ENCODE measurements around the gene PALLD.

PALLD gene

GRCh38 chr4:168667376-168667775 lies 170.5 kb downstream of the PALLD start:
- Histone ChIP-seq H3K27me3 (ENCODE audit: control insufficient read depth, insufficient read depth, low read length) (no peaks in the 10 kb centered on the region), H3K27ac (ENCODE audit: low read depth, low read length) (no peak overlapping the region), H3K9me3 (ENCODE audit: control insufficient read depth, insufficient read depth, low read length) (no peaks in the 10 kb centered on the region), H3K4me3 (ENCODE audit: low read depth, low read length) (no peak overlapping the region), H3K4me1 (ENCODE audit: control insufficient read depth, insufficient read depth, low read length) (peaks cover 6% of the 10 kb centered on the region; the same call in 1 of the 2 replicates), H3K36me3 (ENCODE audit: control insufficient read depth, insufficient read depth, low read length) (no peaks in the 10 kb centered on the region), H3K9ac (ENCODE audit: low read depth, low read length) (no peak overlapping the region)

GRCh38 chr4:168667921-168668320 lies 171.1 kb downstream of the PALLD start:
- H3K4me1 ChIP-seq (ENCODE audit: control insufficient read depth, insufficient read depth, low read length) = peaks cover 6% of the 10 kb centered on the region; the same call in 1 of the 2 replicates
- H3K27me3 ChIP-seq (ENCODE audit: control insufficient read depth, insufficient read depth, low read length) = no peaks in the 10 kb centered on the region
- no peak overlapping the region for H3K27ac ChIP-seq (ENCODE audit: low read depth, low read length)
- H3K9ac ChIP-seq (ENCODE audit: low read depth, low read length) = no peak overlapping the region
- H3K36me3 ChIP-seq (ENCODE audit: control insufficient read depth, insufficient read depth, low read length) = no peaks in the 10 kb centered on the region
- no peak overlapping the region for H3K4me3 ChIP-seq (ENCODE audit: low read depth, low read length)
- H3K9me3 ChIP-seq (ENCODE audit: control insufficient read depth, insufficient read depth, low read length) = no peaks in the 10 kb centered on the region

DNA sequence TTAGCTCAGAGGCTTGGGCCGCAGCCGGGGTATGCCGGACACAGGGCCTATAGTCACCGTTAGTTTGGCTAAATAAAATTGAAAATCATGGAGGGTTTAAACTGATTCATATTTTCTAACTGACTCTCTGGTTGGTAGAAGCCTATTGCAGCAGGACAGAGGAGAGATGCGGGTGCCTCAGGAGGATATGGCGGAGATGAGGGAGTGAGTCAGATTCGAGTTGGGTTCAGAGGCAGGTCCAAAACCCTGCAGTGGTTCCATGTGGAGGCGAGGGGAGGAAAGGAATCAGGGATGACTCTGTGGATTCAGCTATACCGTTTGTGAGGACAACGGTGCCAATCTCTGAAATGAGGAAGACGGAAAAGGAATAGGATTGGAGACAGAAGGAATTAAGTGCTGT lies 176.6 kb downstream of the PALLD start:
- Histone ChIP-seq H3K4me1 (ENCODE audit: control insufficient read depth, insufficient read depth, low read length) (no peaks in the 10 kb centered on the region), H3K27ac (ENCODE audit: low read depth, low read length) (no peak overlapping the region), H3K4me3 (ENCODE audit: low read depth, low read length) (no peak overlapping the region), H3K36me3 (ENCODE audit: control insufficient read depth, insufficient read depth, low read length) (no peaks in the 10 kb centered on the region), H3K27me3 (ENCODE audit: control insufficient read depth, insufficient read depth, low read length) (no peaks in the 10 kb centered on the region), H3K9me3 (ENCODE audit: control insufficient read depth, insufficient read depth, low read length) (no peaks in the 10 kb centered on the region), H3K9ac (ENCODE audit: low read depth, low read length) (no peak overlapping the region)

- Histone ChIP-seq H3K9me3 (ENCODE audit: control insufficient read depth, insufficient read depth, low read length) (no peaks in the 10 kb centered on the region), H3K27ac (ENCODE audit: low read depth, low read length) (no peak overlapping the region), H3K9ac (ENCODE audit: low read depth, low read length) (no peak overlapping the region), H3K4me1 (ENCODE audit: control insufficient read depth, insufficient read depth, low read length) (no peaks in the 10 kb centered on the region), H3K27me3 (ENCODE audit: control insufficient read depth, insufficient read depth, low read length) (no peaks in the 10 kb centered on the region), H3K4me3 (ENCODE audit: low read depth, low read length) (no peak overlapping the region), H3K36me3 (ENCODE audit: control insufficient read depth, insufficient read depth, low read length) (no peaks in the 10 kb centered on the region)
Observed at GRCh38 chr4:168674077-168674747, 177.4 kb downstream of the PALLD start.

DNA sequence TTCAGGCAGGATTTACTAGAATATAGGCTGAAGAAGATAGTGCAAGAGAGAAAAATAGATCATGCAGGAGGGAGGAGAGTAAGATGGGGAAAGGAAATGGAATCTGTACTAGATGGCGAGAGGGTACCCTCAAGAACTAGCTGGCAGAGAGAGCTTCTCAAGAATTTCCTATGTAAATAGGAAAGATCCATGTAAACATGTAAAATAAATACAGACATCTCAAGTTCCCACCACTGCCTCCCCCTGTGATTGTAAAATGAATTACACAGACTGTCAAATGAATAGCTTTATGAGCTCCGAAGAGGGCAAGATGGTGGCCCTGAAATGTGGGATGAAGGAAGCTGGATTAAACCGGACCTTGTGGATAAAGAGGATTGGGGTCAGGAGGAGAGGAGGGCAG lies 178.0 kb downstream of the PALLD start:
- no peaks in the 10 kb centered on the region for H3K36me3 ChIP-seq (ENCODE audit: control insufficient read depth, insufficient read depth, low read length)
- H3K4me1 ChIP-seq (ENCODE audit: control insufficient read depth, insufficient read depth, low read length) = no peaks in the 10 kb centered on the region
- no peaks in the 10 kb centered on the region for H3K9me3 ChIP-seq (ENCODE audit: control insufficient read depth, insufficient read depth, low read length)
- H3K27ac ChIP-seq (ENCODE audit: low read depth, low read length) = no peak overlapping the region
- H3K27me3 ChIP-seq (ENCODE audit: control insufficient read depth, insufficient read depth, low read length) = no peaks in the 10 kb centered on the region
- H3K4me3 ChIP-seq (ENCODE audit: low read depth, low read length) = no peak overlapping the region
- no peak overlapping the region for H3K9ac ChIP-seq (ENCODE audit: low read depth, low read length)

DNA sequence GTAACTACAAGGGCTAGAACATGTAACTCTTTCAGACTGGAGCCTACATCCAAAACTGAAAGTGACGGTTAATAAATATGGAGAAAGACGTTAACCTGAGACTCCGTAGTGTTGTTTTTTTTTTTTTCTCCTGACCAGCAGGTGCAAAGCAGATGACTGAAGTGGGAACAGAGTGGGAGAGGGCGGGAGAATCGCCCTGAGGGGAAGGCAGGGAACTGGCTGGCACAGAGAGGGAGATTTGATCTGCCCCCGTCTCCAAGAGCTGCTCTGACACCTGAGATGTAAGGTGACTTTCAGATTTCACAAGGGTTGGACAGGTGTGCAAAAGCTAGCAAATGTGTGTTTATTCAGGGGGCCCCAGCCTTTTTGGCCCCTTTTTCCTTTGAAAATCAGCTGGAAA lies 180.2 kb downstream of the PALLD start:
- Histone ChIP-seq H3K27ac (ENCODE audit: low read depth, low read length) (no peak overlapping the region), H3K9me3 (ENCODE audit: control insufficient read depth, insufficient read depth, low read length) (no peaks in the 10 kb centered on the region), H3K9ac (ENCODE audit: low read depth, low read length) (no peak overlapping the region), H3K4me3 (ENCODE audit: low read depth, low read length) (no peak overlapping the region), H3K4me1 (ENCODE audit: control insufficient read depth, insufficient read depth, low read length) (no peaks in the 10 kb centered on the region), H3K27me3 (ENCODE audit: control insufficient read depth, insufficient read depth, low read length) (no peaks in the 10 kb centered on the region), H3K36me3 (ENCODE audit: control insufficient read depth, insufficient read depth, low read length) (no peaks in the 10 kb centered on the region)

DNA sequence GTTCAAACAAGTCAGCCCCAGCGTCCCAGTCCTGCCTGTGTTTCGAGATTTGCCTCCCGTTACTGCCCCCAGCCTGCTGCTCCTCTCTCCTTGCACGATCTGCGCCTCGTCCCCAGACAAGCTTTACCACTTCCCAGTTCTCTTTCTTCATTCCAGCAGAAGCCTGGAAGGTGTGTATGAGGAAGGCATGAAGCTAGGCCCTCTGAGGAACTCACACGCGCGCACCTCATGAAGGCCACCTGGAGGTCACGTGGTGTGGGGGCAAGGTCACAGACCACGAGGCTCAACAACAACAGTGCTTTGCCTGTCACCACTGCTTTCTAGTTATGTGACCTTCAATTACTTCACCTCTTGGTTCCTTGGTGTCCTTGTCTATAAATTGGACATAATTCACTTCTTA lies 181.0 kb downstream of the PALLD start:
- H3K9me3 ChIP-seq (ENCODE audit: control insufficient read depth, insufficient read depth, low read length) = no peaks in the 10 kb centered on the region
- no peaks in the 10 kb centered on the region for H3K27me3 ChIP-seq (ENCODE audit: control insufficient read depth, insufficient read depth, low read length)
- H3K4me1 ChIP-seq (ENCODE audit: control insufficient read depth, insufficient read depth, low read length) = peaks cover 1% of the 10 kb centered on the region; the same call in 1 of the 2 replicates
- H3K4me3 ChIP-seq (ENCODE audit: low read depth, low read length) = no peak overlapping the region
- H3K27ac ChIP-seq (ENCODE audit: low read depth, low read length) = no peak overlapping the region
- no peaks in the 10 kb centered on the region for H3K36me3 ChIP-seq (ENCODE audit: control insufficient read depth, insufficient read depth, low read length)
- H3K9ac ChIP-seq (ENCODE audit: low read depth, low read length) = no peak overlapping the region

DNA sequence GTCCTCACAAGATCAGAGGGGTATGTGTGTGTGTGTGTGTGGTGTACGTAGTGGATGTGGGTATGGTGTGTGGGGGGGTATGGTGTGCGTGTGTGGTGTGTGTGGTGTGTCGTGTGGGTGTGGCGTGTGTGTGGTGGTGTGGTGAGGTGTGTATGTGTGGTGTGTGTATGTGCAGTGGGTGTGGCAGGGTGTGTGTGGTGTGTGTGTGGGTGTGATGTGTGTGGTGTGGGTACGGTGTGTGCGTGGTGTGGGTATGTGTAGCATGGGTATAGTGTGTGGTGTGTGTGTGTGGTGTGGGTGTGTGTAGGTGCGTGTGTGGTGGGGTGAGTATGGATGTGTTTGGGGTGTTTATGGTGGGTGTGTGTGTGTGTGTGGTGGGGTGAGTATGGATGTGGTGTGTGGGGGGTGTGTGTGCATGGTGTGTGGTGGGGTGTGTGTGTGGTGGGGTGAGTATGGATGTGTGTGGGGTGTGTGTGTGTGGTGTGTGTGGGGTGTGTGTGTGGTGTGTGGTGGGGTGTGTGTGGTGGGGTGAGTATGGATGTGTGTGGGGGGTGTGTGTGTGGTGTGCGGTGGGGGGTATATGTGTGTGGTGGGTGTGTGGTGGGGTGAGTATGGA lies 182.0 kb downstream of the PALLD start:
- Histone ChIP-seq H3K4me1 (ENCODE audit: control insufficient read depth, insufficient read depth, low read length) (peaks cover 9% of the 10 kb centered on the region; the same call in 1 of the 2 replicates), H3K9ac (ENCODE audit: low read depth, low read length) (no peak overlapping the region), H3K27me3 (ENCODE audit: control insufficient read depth, insufficient read depth, low read length) (no peaks in the 10 kb centered on the region), H3K27ac (ENCODE audit: low read depth, low read length) (no peak overlapping the region), H3K4me3 (ENCODE audit: low read depth, low read length) (no peak overlapping the region), H3K36me3 (ENCODE audit: control insufficient read depth, insufficient read depth, low read length) (no peaks in the 10 kb centered on the region), H3K9me3 (ENCODE audit: control insufficient read depth, insufficient read depth, low read length) (no peaks in the 10 kb centered on the region)

DNA sequence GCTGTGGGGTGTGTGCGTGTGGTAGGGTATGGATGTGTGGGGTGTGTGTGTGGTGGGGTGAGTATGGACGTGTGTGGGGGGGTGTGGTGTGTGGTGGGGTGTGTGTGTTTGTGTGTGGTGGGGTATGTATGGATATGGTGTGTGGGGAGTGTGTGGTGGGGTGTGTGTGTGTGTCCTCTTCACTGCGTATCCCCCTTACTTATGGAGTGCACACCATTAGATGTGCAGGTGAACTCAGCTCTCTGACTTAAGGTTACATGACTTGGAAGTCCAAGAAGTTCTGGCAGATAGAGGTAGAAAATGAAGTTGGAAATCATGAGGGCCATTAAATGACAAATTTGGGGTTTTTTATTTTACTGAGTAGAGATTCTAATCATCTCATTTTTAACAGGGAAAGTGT lies 182.5 kb downstream of the PALLD start:
- H3K27me3 ChIP-seq (ENCODE audit: control insufficient read depth, insufficient read depth, low read length) = no peaks in the 10 kb centered on the region
- no peaks in the 10 kb centered on the region for H3K36me3 ChIP-seq (ENCODE audit: control insufficient read depth, insufficient read depth, low read length)
- no peak overlapping the region for H3K4me3 ChIP-seq (ENCODE audit: low read depth, low read length)
- H3K27ac ChIP-seq (ENCODE audit: low read depth, low read length) = no peak overlapping the region
- H3K9ac ChIP-seq (ENCODE audit: low read depth, low read length) = no peak overlapping the region
- peaks cover 9% of the 10 kb centered on the region; the same call in 1 of the 2 replicates for H3K4me1 ChIP-seq (ENCODE audit: control insufficient read depth, insufficient read depth, low read length)
- no peaks in the 10 kb centered on the region for H3K9me3 ChIP-seq (ENCODE audit: control insufficient read depth, insufficient read depth, low read length)

DNA sequence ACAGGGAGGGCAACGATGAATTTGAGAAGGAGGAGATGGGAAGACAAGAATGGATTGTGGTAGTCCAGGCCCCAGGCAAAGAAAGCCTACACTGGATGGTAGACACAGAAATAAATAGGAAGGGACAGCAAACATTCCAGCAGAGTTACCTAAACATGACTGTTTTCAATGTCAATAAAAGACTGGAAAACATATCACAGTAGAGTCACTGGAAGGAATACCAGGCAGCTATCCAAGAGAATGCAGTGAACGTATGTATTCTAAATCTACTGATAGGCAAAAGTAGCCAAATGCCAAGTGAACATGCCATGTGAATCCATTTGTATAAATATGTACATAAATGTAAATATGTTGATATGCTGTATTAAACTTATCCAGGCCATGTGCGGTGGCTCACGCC lies 183.0 kb downstream of the PALLD start:
- no peak overlapping the region for H3K4me3 ChIP-seq (ENCODE audit: low read depth, low read length)
- H3K27ac ChIP-seq (ENCODE audit: low read depth, low read length) = no peak overlapping the region
- H3K36me3 ChIP-seq (ENCODE audit: control insufficient read depth, insufficient read depth, low read length) = no peaks in the 10 kb centered on the region
- no peaks in the 10 kb centered on the region for H3K9me3 ChIP-seq (ENCODE audit: control insufficient read depth, insufficient read depth, low read length)
- H3K9ac ChIP-seq (ENCODE audit: low read depth, low read length) = no peak overlapping the region
- no peaks in the 10 kb centered on the region for H3K27me3 ChIP-seq (ENCODE audit: control insufficient read depth, insufficient read depth, low read length)
- H3K4me1 ChIP-seq (ENCODE audit: control insufficient read depth, insufficient read depth, low read length) = peaks cover 9% of the 10 kb centered on the region; the same call in 1 of the 2 replicates

DNA sequence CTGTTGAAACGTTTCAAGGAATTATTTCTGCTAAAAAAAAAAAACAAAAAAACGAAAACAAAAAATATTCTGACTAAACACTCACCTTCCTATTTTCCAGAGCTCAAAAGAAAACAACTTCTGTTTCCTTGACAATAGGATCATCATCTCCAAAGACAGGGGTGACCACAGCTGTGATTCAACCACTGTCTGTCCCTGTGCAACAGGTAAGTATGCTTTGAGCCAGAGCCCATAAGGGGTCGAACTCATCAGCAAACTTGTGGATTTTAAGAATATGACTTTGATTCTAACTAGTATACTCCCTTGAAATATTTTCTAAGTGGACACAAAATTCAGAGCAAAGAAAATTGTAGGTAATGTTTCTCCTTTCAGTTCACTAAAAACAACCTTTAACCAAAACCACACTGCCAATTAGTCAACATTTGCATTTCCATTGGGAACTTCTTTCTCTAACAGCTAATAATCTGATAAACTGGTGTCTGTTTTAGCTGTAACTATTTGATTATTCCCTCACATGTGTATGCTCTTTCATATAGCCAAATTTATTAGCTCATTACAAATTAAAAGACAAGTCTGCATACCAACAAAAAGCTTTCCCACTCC lies 186.1 kb downstream of the PALLD start:
- Histone ChIP-seq H3K9me3 (ENCODE audit: control insufficient read depth, insufficient read depth, low read length) (no peaks in the 10 kb centered on the region), H3K9ac (ENCODE audit: low read depth, low read length) (no peak overlapping the region), H3K27me3 (ENCODE audit: control insufficient read depth, insufficient read depth, low read length) (no peaks in the 10 kb centered on the region), H3K4me1 (ENCODE audit: control insufficient read depth, insufficient read depth, low read length) (peaks cover 9% of the 10 kb centered on the region; the same call in 1 of the 2 replicates), H3K4me3 (ENCODE audit: low read depth, low read length) (no peak overlapping the region), H3K36me3 (ENCODE audit: control insufficient read depth, insufficient read depth, low read length) (no peaks in the 10 kb centered on the region), H3K27ac (ENCODE audit: low read depth, low read length) (no peak overlapping the region)

Measured in HUES48 (cell line).